Liver (tissue), 3 donors: ENCODE results near the gene EMP3.

Experiments
- CTCF ChIP-seq: fragments of 150-350 bp; IDR thresholded peaks from 2 replicates; pipeline ENCODE4 v1.5.1; 2017; ENCODE audit warnings: improper control_type of control experiment, low read depth, low read length; ENCODE audit not compliant: missing input control
- FOXA1 ChIP-seq: IDR thresholded peaks from 2 replicates; pipeline ENCODE4 v1.6.1; 2016; ENCODE audit warnings: antibody characterized with exemption
- JUND ChIP-seq, 2 donors: IDR thresholded peaks; 2 replicates each; pipeline ENCODE4 v1.6.1; 2016; ENCODE audit warnings: antibody characterized with exemption in 2 of 2
- MAX ChIP-seq: IDR thresholded peaks from 2 replicates; pipeline ENCODE4 v1.6.1; 2016; ENCODE audit warnings: antibody characterized with exemption
- NR2F2 ChIP-seq: IDR thresholded peaks from 2 replicates; pipeline ENCODE4 v1.6.1; 2016; ENCODE audit warnings: antibody characterized with exemption
- RAD21 ChIP-seq, 2 donors: IDR thresholded peaks; 2 replicates each; pipeline ENCODE4 v1.6.1; 2016; ENCODE audit warnings: antibody characterized with exemption in 2 of 2, mild to moderate bottlenecking in 2 of 2
- REST ChIP-seq: IDR thresholded peaks from 2 replicates; pipeline ENCODE4 v1.6.1; 2016; ENCODE audit warnings: antibody characterized with exemption, mild to moderate bottlenecking
- SP1 ChIP-seq: IDR thresholded peaks from 2 replicates; pipeline ENCODE4 v1.6.1; 2018; ENCODE audit warnings: antibody characterized with exemption, mild to moderate bottlenecking
- TAF1 ChIP-seq: conservative IDR thresholded peaks from 2 replicates; pipeline ENCODE4 v1.6.1; 2016; ENCODE audit warnings: antibody characterized with exemption, mild to moderate bottlenecking
- ZBTB33 ChIP-seq: IDR thresholded peaks from 2 replicates; pipeline ENCODE4 v1.6.1; 2016; ENCODE audit warnings: antibody characterized with exemption
- donor health status: healthy.
- donor health status: healthy.

- TF ChIP-seq SP1 (no peak), CTCF (no peak), FOXA1 (no peak), ZBTB33 (no peak), RAD21 (IDR thresholded peaks at IDR 0.05) (no peak), MAX (no peak), REST (no peak), TAF1 (no peak), NR2F2 (no peak), JUND (IDR thresholded peaks at IDR 0.05) (no peak)
These were observed 43.6 kb downstream of the EMP3 start for GRCh38 chr19:48368936-48369335.
